GM10248 (cell line): ENCODE results near the gene GRM4.

Source experiments
- CTCF ChIA-PET: fragments of 300-600 bp; sonication (Branson Sonifier 250); formaldehyde crosslinking; extraction: SDS; loops from one replicate; lab custom pipeline; 2021; ENCODE audit warnings: antibody characterized with exemption; lab: Yijun Ruan, JAX
- POLR2A ChIA-PET: fragments of 350-650 bp; sonication (Branson Sonifier 250); formaldehyde crosslinking; extraction: SDS; loops from one replicate; lab custom pipeline; 2020; ENCODE audit warnings: antibody characterized with exemption; lab: Yijun Ruan, JAX
- DNase-seq: peaks from one replicate; pipeline ENCODE4 v3.0.0; 2012; ENCODE audit errors: extremely low spot score
- TF ChIP-seq, protein P1 (sequence below): IDR thresholded peaks from 2 replicates; pipeline ENCODE4 v1.5.1; 2012; ENCODE audit warnings: mild to moderate bottlenecking, low read depth; ENCODE audit errors: extremely low read depth, missing control alignments, control extremely low read depth

The GRM4 gene

DNA sequence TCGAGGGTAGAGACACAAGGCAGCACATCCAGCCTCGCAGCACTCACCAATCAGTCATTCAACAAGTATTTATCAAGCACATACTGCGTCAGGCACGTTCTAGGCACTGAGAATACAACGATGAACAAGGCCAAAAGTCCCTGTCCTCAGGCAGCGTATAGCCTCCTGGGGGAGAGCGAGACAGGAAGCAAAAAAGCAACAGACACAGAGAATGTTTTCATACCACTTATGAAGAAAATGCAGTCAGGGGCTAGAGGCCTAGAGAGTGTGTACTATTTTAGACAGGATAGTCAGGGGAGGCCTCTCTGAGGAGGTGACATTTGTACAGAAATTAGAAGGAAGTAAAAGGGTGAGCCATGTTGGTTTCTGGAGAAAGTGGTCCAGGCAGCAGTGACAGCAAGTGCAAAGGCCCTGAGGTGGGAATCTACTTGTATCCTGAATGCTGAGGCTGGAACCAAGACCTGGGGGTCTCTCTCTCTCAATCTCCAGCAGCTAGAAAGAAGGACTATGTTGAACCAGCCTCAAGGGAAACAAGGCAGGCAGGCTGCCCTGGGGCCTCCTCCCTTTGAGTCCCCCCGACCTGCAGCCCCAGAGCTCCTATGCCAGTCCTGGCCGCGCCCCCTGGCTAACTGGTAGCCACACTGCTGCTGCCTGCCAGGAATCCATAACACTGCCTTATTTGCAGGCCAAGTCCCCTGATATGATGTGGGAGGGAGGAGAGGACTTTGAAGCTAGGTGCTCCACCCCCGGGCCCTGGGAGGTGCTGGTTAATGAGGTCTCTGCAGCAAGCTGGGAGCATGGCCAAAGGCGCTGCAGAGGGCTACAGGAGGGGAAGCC is 151.2 kb downstream of the GRM4 start:
- no peak for DNase-seq
- POLR2A ChIA-PET: no interaction called here
- CTCF ChIA-PET: interaction anchor here (1.4 kb wide), 1 partner anchor 169 kb away, joined by 3 read pairs; no protein-coding TSS in a partner anchor

DNA sequence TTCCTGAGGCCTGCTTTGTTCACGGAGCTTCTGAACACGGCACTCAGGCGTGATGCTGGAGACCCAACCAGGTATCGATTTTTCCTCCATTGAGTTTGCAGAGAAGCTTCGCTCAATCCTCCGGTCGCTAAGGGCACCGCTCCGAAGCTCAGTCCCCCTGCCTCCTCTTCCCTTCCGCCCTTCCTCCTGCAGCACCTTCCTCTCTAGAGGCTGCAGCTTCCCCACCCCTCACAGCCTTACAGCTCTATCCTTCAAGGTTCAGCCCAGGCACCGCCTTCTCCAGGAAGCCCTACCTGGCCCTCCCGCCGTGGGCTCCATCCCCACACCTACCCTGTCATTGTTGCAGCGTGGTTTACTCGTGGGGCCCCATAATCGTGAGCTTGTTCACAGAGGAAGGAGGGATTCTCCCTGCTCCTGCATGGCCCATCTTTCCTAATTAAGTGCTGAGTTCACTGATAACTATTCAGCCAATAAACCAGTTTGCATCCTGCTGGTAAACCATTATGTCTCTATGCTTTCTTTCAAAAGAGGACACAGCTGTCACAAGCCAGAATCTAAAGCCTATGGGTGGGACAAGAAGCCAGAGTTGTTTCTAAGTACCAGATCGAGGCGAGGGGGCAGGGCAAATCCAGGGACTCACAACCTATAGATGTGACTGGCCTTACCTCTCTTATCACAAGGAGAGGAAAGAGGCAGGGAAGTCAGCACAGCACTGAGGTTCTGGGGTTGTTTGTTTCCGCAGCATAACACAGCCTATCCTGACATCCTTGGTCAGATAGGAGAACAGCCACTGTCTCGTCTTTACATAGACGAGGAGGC is 152.0 kb downstream of the GRM4 start:
- POLR2A ChIA-PET: no interaction called here
- CTCF ChIA-PET: no interaction called here
- DNase-seq: no peak
- TF ChIP-seq, protein P1, sequence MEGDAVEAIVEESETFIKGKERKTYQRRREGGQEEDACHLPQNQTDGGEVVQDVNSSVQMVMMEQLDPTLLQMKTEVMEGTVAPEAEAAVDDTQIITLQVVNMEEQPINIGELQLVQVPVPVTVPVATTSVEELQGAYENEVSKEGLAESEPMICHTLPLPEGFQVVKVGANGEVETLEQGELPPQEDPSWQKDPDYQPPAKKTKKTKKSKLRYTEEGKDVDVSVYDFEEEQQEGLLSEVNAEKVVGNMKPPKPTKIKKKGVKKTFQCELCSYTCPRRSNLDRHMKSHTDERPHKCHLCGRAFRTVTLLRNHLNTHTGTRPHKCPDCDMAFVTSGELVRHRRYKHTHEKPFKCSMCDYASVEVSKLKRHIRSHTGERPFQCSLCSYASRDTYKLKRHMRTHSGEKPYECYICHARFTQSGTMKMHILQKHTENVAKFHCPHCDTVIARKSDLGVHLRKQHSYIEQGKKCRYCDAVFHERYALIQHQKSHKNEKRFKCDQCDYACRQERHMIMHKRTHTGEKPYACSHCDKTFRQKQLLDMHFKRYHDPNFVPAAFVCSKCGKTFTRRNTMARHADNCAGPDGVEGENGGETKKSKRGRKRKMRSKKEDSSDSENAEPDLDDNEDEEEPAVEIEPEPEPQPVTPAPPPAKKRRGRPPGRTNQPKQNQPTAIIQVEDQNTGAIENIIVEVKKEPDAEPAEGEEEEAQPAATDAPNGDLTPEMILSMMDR: no peak

More for the DNA sequence above, 151.2 kb downstream of the GRM4 start:
- TF ChIP-seq, protein P1: no peak

DNA sequence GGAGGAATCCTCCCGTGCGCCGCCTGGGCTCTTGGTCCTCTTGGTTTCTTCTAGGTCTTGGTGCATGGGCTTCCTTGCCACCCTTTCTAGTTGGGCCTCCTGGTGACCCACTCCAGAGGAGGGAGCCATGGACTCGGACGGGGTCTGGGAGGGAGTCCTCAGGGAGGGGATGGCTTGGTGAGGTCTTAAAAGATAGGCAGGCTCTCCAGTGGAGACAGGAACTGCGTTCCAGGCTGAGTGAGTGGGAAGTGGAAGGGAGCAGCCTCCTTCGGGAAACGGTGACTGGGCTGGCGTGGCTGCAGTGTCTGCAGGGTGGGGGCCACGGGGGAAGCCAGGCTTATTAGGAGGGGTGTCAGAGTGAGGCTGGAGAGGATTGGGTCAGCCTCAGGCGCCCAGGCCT is 152.8 kb downstream of the GRM4 start:
- ChIA-PET POLR2A (no interaction called here), CTCF (no interaction called here)
- no peak for DNase-seq
- TF ChIP-seq, protein P1: no peak

DNA sequence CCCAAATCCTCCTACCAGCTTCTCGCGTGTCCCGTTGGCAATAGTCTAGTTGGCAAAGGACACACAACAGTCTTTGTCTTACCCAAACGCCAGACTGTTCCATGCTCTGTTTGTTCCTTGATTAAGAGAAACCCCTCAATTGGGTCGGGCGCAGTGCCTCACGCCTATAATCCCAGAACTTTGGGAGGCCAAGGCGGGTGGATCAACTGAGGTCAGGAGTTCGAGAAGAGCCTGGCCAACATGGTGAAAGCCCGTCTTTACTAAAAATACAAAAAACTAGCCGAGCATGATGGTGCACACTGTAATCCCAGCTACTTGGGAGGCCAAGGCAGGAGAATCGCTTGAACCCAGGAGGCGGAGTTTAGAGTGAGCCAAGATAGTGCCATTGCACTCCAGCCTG is 153.7 kb downstream of the GRM4 start:
- ChIA-PET POLR2A (no interaction called here), CTCF (no interaction called here)
- no peak for DNase-seq
- TF ChIP-seq, protein P1: no peak

DNA sequence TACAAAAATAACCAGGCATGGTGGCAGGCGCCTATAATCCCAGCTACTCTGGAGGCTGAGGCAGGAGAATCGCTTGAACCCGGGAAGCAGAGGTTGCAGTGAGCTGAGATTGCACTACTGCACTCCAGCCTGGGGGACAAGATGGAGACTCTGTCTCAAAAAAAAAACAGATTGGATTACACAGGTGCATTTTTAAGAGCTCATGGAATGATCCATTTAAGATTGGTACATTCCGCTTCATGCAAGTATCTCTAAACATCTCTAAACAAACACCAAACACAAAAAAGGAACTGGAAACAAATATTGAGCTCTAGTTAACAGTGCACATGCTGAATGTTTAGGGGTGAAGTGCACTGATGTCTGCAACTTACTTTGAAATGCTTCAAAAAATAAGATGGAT is 154.3 kb downstream of the GRM4 start:
- TF ChIP-seq, protein P1: no peak
- DNase-seq: no peak
- POLR2A ChIA-PET: no interaction called here
- CTCF ChIA-PET: interaction anchor here (1.7 kb wide), 1 partner anchor 32 kb away, joined by 3 read pairs; no protein-coding TSS in a partner anchor

DNA sequence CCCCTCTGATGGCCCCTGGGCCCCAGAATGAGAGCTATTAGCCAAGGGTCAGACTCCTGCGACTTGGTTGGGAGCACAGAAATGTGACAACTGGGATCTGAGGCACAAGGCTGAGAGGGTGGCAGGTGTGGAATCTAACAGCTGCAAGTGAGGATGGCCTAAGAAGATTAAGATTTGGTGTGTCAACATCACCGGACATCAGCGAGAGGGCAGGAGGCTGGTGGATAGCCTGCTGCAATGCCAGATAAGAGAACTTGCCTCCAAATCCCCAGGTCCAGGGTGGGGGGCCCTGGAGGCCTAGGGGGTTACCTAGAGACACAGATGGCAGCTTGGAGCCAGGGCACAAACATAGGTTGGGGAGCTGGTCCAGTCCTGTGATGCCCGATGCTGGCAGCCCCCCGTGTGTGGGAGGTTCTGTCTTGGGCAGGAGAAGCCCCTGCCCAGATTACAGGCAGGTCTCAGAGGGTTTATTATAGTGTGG is 155.8 kb downstream of the GRM4 start:
- ChIA-PET POLR2A (no interaction called here), CTCF (interaction anchor here (1.7 kb wide), 1 partner anchor 31 kb away, joined by 3 read pairs; no protein-coding TSS in a partner anchor)
- DNase-seq: no peak
- TF ChIP-seq, protein P1: no peak
